Activated T-cell treated with anti-CD3 and anti-CD28 coated beads for 48 hours (primary cell): ENCODE measurements around the gene ELMOD2.

Experiments
- DNase-seq: peaks from one replicate; pipeline ENCODE4 v3.0.0-alpha.2; 2020; ENCODE audit warnings: low read depth

Gene ELMOD2

GRCh38 chr4:140581078-140581477 is 57.1 kb downstream of the ELMOD2 start:
- no peak for DNase-seq

GRCh38 chr4:140584439-140584838 is 60.5 kb downstream of the ELMOD2 start:
- no peak for DNase-seq

GRCh38 chr4:140595065-140595464 is 71.1 kb downstream of the ELMOD2 start:
- DNase-seq, result no peak

- DNase-seq, result no peak
Observed at GRCh38 chr4:140600408-140600807, 76.4 kb downstream of the ELMOD2 start.

GRCh38 chr4:140602714-140603113 is 78.7 kb downstream of the ELMOD2 start:
- DNase-seq, result no peak

- no peak for DNase-seq
Observed at GRCh38 chr4:140603286-140603685, 79.3 kb downstream of the ELMOD2 start.
